ENCODE data around the gene MYBL2. TPM values are rescaled to one million over a fixed set of nuclear protein-coding genes. Genes with fewer than 3 reads are reported as not detected.
A peak's percentile ranks its signal among the peaks of the same experiment; 100 is the strongest.
"Not testable (repeated sequence)": the region's sequence is repeated elsewhere in the genome, so short reads cannot be mapped to it uniquely, and the experiment has no call there.

MYBL2 gene
- total and polyA plus RNA-seq, 7 donors = 0.27 to 40.6 (median 4.1) TPM; not detected in 3

GRCh38 chr20:43653966-43654365, 12.9 kb upstream of the MYBL2 start:
- TF ChIP-seq CTCF (IDR thresholded peaks at IDR 0.05) = no peak
- TF ChIP-seq POLR2AphosphoS5 (IDR thresholded peaks at IDR 0.05) = no peak
- TF ChIP-seq EP300 (IDR thresholded peaks at IDR 0.05) = no peak
- no peak for TF ChIP-seq POLR2A (IDR thresholded peaks at IDR 0.05)
- Histone ChIP-seq H3K4me3 (no peak overlapping the region), H3K4me1 (peaks cover 0 to 16% (median 3%) of the 10 kb centered on the region in 4 donors), H3K27ac (no peak overlapping the region), H3K9me3 (no peaks in the 10 kb centered on the region), H3K27me3 (no peaks in the 10 kb centered on the region), H3K36me3 (no peaks in the 10 kb centered on the region)
- intact Hi-C loops (cut with DNase I) = no loop called here
- 42 to 78% methylated on average over 3 of the region's 3 CpGs for WGBS, 2 donors
- no peak for DNase-seq

- H3K4me1 ChIP-seq = peaks cover 0 to 16% (median 3%) of the 10 kb centered on the region in 4 donors
- H3K36me3 ChIP-seq; H3K27me3 ChIP-seq; DNase-seq; H3K9me3 ChIP-seq; intact Hi-C loops (cut with DNase I); H3K27ac ChIP-seq; H3K4me3 ChIP-seq: not testable (repeated sequence)
- WGBS, 2 donors = 86 to 89% methylated on average over 6 of the region's 6 CpGs
Observed at GRCh38 chr20:43655176-43655575, 11.7 kb upstream of the MYBL2 start.

GRCh38 chr20:43655937-43656336, 11.0 kb upstream of the MYBL2 start:
- no peaks in the 10 kb centered on the region for H3K36me3 ChIP-seq
- H3K9me3 ChIP-seq = no peaks in the 10 kb centered on the region
- H3K27ac ChIP-seq = no peak overlapping the region
- WGBS, 2 donors = 73 to 84% methylated on average over 3 of the region's 3 CpGs
- no peaks in the 10 kb centered on the region for H3K27me3 ChIP-seq
- intact Hi-C loops (cut with DNase I) = no loop called here
- DNase-seq = no peak
- H3K4me3 ChIP-seq = no peak overlapping the region
- no peak for TF ChIP-seq CTCF (IDR thresholded peaks at IDR 0.05)
- peaks cover 0 to 16% (median 3%) of the 10 kb centered on the region in 4 donors for H3K4me1 ChIP-seq

- Histone ChIP-seq H3K4me3 (peak overlapping the region in 3 of 4 donors; percentile 49 to 66 (median 57)), H3K9me3 (no peaks in the 10 kb centered on the region), H3K27ac (no peak overlapping the region), H3K36me3 (no peaks in the 10 kb centered on the region), H3K27me3 (no peaks in the 10 kb centered on the region), H3K4me1 (peaks cover 0 to 16% (median 3%) of the 10 kb centered on the region in 4 donors)
- TF ChIP-seq CTCF (IDR thresholded peaks at IDR 0.05) (no peak), POLR2AphosphoS5 (IDR thresholded peaks at IDR 0.05) (no peak), POLR2A (IDR thresholded peaks at IDR 0.05) (no peak), EP300 (IDR thresholded peaks at IDR 0.05) (no peak)
- no peak for DNase-seq
- intact Hi-C loops (cut with DNase I) = no loop called here
- WGBS, 2 donors = 62 to 75% methylated on average over 11 of the region's 11 CpGs
Observed at GRCh38 chr20:43658069-43658722, 8.7 kb upstream of the MYBL2 start.

- TF ChIP-seq EP300 (IDR thresholded peaks at IDR 0.05) (no peak), CTCF (IDR thresholded peaks at IDR 0.05) (no peak), POLR2A (IDR thresholded peaks at IDR 0.05) (no peak), POLR2AphosphoS5 (IDR thresholded peaks at IDR 0.05) (no peak)
- 71 to 91% methylated on average over 6 of the region's 6 CpGs for WGBS, 2 donors
- no peak overlapping the region for H3K27ac ChIP-seq
- no peaks in the 10 kb centered on the region for H3K36me3 ChIP-seq
- intact Hi-C loops (cut with DNase I) = no loop called here
- no peak for DNase-seq
- no peaks in the 10 kb centered on the region for H3K27me3 ChIP-seq
- H3K9me3 ChIP-seq = no peaks in the 10 kb centered on the region
- H3K4me1 ChIP-seq = peaks cover 0 to 16% (median 3%) of the 10 kb centered on the region in 4 donors
- H3K4me3 ChIP-seq = no peak overlapping the region
Observed at GRCh38 chr20:43658723-43659419, 8.0 kb upstream of the MYBL2 start.

Data from sigmoid colon (tissue), 7 donors.